ENCODE data around the gene PTPRN2.
"Not testable (repeated sequence)": the region's sequence is repeated elsewhere in the genome, so short reads cannot be mapped to it uniquely, and the experiment has no call there.

Gene PTPRN2

DNA sequence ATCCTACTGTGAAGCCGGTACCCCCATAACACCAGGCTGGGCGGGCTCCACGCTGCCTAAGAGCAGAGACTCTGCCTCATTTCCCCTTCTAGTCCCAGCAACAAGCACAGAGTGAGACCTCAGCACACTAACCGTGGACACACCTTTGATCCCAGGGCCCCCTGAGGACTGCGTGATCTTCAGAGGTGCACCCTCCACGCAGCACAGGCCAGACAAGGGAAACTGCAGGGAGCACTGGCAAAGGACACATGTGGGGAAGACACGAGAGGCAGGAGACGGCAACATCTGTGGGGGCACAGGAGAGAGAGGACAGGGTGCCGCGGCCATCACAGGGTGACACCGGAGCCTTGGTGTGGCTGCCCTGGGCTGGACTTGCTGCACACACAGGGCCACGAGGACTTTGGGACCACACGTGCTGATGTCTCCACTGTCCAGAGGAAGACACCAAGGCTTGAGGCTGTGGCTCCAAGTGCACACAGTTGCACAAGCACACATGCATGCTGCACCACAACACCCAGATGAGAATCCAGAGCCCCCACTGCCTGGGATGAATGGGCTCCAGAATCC is 128.8 kb downstream of the PTPRN2 start:
- no peak for DNase-seq

DNA sequence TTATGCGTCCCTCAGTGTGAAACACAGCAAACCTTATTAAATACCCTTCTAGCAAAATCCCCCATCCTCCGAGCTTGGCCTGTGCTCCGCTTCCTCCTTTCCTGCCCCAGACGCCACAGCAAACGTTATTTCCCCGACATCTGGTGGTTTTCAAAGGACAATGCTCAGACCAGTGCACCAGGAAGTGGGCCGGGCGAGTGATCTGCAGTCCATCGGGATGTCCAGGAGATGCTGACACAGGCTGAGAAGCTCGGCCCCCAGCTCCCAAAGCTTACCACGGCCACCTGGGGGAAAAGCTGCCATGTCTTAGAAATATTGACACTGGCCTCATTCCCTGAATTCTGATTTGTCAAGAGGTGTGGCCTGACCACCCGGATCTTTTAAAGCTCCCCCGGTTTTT is 129.5 kb downstream of the PTPRN2 start:
- no peak for DNase-seq

DNA sequence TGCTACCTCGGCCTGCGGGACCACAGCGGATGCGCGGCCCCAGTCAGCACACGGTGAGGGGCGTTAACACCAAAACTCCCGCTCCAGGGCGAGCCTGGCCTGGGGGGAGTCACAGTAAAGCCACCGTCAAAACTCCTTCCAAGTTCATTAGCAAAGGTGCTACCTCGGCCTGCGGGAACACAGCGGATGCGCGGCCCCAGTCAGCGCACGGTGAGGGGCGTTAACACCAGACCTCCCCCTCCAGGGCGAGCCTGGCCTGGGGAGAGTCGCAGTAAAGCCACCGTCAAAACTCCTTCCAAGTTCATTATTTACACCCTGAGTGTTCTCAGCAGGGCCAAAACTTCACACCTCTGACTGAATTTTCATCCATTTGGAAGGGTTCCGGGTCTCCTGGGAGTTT is 130.0 kb downstream of the PTPRN2 start:
- DNase-seq = not testable (repeated sequence)

DNA sequence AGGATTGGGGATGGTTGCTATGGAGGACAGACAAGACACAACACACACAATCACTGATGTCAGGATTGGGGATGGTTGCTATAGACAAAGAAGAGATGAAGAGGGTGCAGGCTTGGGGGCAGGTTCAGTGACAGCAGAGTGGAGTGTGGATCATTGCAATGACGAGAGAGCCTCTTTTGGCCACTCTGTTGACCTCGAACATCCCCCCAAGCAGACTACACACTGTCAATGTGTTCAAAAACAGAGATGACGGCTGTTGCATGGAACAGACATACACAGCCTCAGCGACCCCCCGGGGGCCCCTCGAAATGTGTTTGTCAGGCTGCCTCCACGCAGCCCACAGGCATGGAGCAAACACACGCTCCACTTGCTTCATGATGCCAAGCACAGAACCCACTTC is 133.0 kb downstream of the PTPRN2 start:
- DNase-seq = no peak

- DNase-seq = no peak
These were observed 134.0 kb downstream of the PTPRN2 start for GRCh38 chr7:158453663-158454062.

DNA sequence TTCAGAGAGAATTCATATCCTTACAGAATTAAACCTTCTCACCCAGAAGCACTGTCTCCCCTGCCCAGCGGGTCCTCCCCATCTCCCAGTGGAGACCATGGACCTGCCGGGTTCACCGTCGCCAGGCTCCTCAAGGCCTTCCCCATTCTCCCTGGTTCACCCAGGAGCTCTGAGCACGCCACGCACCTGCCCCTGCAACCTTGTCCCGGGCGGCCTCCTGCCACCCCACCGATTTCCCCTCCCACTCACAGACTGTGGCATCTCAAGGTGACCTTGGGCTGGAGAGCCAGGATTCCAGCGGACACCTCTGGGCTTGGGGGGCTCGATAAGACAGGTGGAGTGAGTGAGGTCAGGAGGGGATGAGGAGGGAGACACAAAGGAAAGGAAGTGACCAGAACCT is 135.3 kb downstream of the PTPRN2 start:
- no peak for DNase-seq

GRCh38 chr7:158450476-158451124 is 137.0 kb downstream of the PTPRN2 start:
- DNase-seq = no peak

GRCh38 chr7:158449942-158450341 is 137.7 kb downstream of the PTPRN2 start:
- DNase-seq = no peak

DNA sequence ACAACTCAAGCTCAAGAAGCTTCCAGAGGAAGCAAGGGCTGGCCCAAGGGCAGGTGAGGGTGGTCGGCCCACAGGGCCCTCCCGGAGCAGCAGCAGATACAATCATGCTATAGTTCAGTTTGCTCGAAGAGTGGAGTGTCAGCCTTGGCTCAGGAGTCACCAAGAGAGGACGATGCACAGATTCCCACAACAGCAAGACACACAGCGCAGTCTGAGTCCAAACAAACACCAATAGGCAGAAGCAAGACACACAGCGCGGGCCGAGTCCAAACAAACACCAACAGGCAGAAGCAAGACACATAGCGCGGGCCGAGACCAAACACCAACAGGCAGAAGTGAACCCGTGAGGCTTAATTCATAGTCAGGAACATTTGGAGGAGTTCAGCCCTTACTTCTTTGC is 138.4 kb downstream of the PTPRN2 start:
- no peak for DNase-seq

DNA sequence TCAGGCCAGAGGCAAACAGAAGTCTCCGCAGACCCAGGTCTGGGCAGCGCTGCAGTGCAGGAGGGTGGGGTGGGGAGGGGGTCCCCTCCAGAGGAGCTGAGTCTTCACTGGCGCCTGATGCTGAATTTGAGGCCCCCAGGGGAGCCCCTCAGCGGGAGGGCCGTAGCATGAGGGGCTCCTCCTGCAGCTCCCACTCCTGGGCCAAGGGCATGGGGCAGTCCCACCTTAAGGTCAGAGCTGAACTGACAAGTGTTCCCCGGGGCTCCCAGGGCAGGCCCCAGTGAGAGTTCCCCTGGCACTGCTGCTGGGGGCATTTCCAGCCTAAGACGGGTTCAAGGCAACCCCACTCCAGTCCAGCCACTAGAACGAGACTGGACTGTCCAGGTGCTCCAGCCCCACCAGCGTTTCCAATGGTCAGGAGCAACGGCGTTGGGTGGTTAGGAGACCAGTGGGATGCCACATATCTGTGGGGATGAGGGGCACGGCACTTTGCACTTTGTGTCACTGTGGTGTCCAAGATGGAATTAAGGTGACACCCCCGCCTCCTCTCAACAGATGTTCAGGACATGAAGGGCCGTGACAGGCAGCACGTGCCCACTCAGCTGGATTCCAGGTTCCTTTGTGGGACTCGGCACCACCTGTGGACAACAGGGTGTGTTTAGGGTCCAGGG is 139.1 kb downstream of the PTPRN2 start:
- DNase-seq = no peak

GRCh38 chr7:158447506-158448171 is 140.0 kb downstream of the PTPRN2 start:
- DNase-seq = no peak

GRCh38 chr7:158447151-158447505 is 140.5 kb downstream of the PTPRN2 start:
- DNase-seq = no peak

DNA sequence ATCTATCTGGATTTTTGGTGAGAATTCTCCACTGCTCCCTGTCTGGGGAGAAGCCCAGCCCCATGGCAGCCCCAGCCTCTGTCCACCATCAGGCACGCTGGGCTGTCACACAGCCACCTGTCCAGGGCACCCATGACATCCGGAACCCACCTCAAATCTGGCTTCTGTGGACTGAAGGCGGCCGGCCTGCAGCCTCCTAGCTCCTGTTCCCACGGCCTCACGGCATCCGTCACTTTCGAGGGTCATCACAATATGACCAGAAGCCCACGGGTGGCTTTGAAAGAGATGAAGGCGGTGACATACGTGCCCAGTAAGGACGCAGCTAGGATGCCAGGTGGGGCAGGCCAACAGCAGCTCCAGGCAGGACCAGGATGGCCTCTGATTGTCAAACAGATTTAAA is 140.9 kb downstream of the PTPRN2 start:
- no peak for DNase-seq

DNA sequence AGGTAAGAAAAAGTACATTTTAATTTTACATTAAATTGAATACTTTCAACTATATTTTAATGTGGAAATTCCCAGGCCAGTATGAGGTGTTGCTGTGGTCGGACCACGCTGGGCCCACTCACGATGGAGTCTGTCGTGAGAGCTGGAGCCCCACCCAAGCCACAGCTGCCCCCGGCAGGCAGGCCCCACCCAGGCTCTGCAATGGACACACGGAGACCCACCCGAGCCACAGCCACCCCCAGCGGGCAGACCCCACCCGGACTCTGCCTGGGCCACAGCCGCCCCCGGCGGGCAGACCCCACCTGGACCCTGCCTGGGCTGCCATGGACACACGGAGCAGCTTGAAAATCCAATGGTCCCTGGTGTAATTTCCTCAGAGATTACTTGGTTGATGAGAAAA is 141.3 kb downstream of the PTPRN2 start:
- DNase-seq = no peak

DNA sequence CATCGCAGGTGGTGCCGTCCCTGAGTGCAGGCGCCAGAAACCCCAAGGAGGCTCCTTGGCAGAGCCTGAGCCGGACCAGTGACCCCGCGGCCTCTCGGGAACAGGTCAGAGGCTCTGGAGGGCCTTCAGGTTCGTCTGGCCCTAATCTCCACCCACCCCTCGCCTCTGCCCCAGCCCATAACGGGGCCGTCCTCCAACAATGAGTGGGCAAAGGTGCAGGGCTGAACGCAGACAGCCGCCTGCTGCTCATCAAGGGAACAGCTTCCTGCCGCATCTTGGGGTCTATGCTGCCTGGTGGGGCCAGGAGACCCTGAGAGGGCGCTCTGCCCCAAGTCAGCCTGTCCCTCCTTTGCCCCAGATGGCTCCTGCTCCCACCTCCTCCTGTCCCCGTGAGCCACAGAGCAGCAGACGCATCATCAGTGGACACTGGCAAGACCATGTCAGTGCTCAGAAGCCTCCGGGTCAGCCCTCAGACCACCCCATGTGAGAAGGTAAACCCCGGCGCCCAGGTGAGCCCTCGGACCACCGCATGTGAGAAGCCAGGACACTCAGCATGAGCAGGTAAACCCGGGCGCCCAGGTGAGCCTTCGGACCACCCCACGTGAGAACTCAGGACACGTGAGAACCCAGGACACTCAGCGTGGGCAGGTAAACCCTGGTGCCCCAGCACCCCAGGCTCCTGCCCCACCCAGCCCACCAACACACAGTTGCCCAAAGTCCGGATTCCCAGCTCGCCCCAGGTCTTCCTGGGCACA is 142.0 kb downstream of the PTPRN2 start:
- no peak for DNase-seq

GRCh38 chr7:158444501-158445420 is 142.9 kb downstream of the PTPRN2 start:
- DNase-seq = no peak

- DNase-seq = no peak
These were observed 143.7 kb downstream of the PTPRN2 start for GRCh38 chr7:158443688-158444483.

- no peak for DNase-seq
These were observed 144.5 kb downstream of the PTPRN2 start for GRCh38 chr7:158443014-158443687.

GRCh38 chr7:158442260-158442659 is 145.4 kb downstream of the PTPRN2 start:
- peak; percentile 8 for DNase-seq

- no peak for DNase-seq
These were observed 148.6 kb downstream of the PTPRN2 start for GRCh38 chr7:158439035-158439434.
